ENCODE results near the gene FOXO6.

- TF ChIP-seq CTCF (IDR thresholded peaks at IDR 0.05; ENCODE audit: low read depth, low read length) (no peak), POLR2A (IDR thresholded peaks at IDR 0.05; ENCODE audit: extremely low read depth, insufficient read length) (no peak), MAX (IDR thresholded peaks at IDR 0.05; ENCODE audit: low read depth, low read length) (no peak)
Measured at GRCh38 chr1:41377397-41377796, 16.2 kb downstream of the FOXO6 start.

Data from NB4 (cell line).